Measurements from ENCODE around the gene SELPLG. TPM values are rescaled to one million over a fixed set of nuclear protein-coding genes. Genes with fewer than 3 reads are reported as not detected.
A peak's percentile ranks its signal among the peaks of the same experiment; 100 is the strongest.

The SELPLG gene
- total RNA-seq, 2 donors from 2014 or later, result 2.5 to 4.4 TPM

GRCh38 chr12:108640802-108641445 is 7.2 kb upstream of the SELPLG start:
- Histone ChIP-seq H3K36me3 (no peaks in the 10 kb centered on the region), H3K4me3 (no peak overlapping the region), H3K27me3 (no peaks in the 10 kb centered on the region), H3K27ac (no peak overlapping the region), H3K9me3 (no peaks in the 10 kb centered on the region), H3K9ac (ENCODE audit: low read depth in 2 of 2, low read length in 2 of 2) (no peak overlapping the region), H3K4me1 (peaks cover 3% of the 10 kb centered on the region)
- intact Hi-C loops (cut with DNase I), result no loop called here
- TF ChIP-seq, protein P1, sequence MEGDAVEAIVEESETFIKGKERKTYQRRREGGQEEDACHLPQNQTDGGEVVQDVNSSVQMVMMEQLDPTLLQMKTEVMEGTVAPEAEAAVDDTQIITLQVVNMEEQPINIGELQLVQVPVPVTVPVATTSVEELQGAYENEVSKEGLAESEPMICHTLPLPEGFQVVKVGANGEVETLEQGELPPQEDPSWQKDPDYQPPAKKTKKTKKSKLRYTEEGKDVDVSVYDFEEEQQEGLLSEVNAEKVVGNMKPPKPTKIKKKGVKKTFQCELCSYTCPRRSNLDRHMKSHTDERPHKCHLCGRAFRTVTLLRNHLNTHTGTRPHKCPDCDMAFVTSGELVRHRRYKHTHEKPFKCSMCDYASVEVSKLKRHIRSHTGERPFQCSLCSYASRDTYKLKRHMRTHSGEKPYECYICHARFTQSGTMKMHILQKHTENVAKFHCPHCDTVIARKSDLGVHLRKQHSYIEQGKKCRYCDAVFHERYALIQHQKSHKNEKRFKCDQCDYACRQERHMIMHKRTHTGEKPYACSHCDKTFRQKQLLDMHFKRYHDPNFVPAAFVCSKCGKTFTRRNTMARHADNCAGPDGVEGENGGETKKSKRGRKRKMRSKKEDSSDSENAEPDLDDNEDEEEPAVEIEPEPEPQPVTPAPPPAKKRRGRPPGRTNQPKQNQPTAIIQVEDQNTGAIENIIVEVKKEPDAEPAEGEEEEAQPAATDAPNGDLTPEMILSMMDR (IDR thresholded peaks at IDR 0.05), result no peak
- DNase-seq, result peak; percentile 50

DNA sequence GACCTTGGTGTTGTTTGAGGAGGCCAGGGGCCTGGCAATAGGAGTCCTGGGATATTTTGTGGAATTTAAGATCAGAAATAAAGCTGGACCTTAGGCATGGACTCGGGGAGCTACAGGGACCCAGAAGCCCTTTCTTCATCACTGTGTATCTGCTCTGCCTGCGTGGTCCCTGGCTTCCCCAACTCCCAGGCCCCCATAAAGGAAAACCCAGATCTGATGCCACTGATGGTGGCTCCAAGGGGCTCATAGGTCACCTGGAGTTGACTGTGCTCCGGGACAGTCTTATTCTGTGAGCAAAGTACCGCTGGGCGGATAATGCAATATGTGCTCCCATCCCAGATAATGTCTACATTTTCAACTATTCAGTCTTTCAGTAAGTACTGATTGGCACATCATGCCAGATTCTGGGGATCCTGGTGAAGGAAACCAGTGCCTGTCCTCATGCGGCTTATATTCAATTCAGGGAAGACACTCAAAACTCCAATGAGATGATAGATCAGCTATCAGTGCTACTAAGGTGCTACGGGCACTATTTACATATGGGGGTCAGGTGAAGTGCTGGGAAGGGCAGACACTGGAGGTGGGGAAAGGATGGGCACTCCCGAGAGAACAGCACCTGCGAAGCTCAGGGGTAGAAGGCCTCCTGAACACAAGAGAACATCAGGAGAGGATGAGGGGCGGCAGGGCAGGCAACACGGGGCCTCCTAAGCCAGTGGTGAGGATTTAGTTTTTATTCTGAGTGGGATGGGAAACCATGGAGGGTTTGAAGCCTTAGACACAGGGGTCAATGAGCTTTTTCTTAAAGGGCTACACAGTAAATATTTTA is 5.5 kb upstream of the SELPLG start:
- Histone ChIP-seq H3K27ac (no peak overlapping the region), H3K27me3 (no peaks in the 10 kb centered on the region), H3K36me3 (no peaks in the 10 kb centered on the region), H3K9me3 (no peaks in the 10 kb centered on the region), H3K9ac (ENCODE audit: low read depth in 2 of 2, low read length in 2 of 2) (no peak overlapping the region), H3K4me3 (no peak overlapping the region), H3K4me1 (peaks cover 3% of the 10 kb centered on the region)
- TF ChIP-seq, protein P1 (IDR thresholded peaks at IDR 0.05), result no peak
- no peak for DNase-seq
- intact Hi-C loops (cut with DNase I), result no loop called here

DNA sequence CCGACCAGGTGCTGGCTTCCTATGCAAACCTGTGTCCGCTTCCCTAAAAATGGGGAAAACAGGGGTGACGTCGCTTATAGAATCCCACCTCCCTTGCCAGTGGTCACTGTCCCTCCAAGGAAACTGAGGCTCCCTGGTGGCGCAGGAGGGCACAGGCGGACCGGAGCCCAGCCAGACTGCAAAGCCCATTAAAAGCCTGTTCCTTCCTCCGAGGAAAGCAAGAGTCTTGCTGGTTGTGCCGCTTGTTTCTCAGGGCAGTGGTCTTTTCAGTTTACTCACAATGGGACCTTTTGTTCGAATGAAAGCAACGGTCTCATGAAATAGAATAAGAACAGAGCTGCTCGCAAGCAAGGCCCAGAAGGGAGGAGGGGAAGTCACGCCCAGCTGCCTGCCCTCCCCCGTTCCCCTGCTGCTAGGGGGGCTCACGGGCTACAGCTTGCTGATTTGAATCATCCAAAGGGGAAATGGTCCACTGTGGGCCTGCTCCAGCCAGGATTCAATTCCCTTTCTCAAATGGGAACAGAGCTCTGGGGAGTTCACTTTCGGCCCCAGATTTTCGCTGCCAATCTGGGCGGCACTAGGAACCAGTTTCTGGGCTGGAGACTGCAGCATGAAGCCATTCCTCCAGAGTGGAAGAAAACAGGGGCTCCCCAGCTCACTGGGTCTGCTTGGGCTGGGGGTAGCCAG is 4.6 kb upstream of the SELPLG start:
- DNase-seq, result no peak
- H3K4me3 ChIP-seq, result no peak overlapping the region
- H3K9me3 ChIP-seq, result no peaks in the 10 kb centered on the region
- TF ChIP-seq, protein P1 (IDR thresholded peaks at IDR 0.05), result no peak
- no peak overlapping the region for H3K27ac ChIP-seq
- intact Hi-C loops (cut with DNase I), result no loop called here
- H3K27me3 ChIP-seq, result no peaks in the 10 kb centered on the region
- no peaks in the 10 kb centered on the region for H3K36me3 ChIP-seq
- H3K4me1 ChIP-seq, result peaks cover 3% of the 10 kb centered on the region
- no peak overlapping the region for H3K9ac ChIP-seq (ENCODE audit: low read depth in 2 of 2, low read length in 2 of 2)

GRCh38 chr12:108637222-108637971 is 3.7 kb upstream of the SELPLG start:
- no peak for DNase-seq
- no peak overlapping the region for H3K27ac ChIP-seq
- peaks cover 3% of the 10 kb centered on the region for H3K4me1 ChIP-seq

More at GRCh38 chr12:108637222-108637971, 3.7 kb upstream of the SELPLG start:
- Histone ChIP-seq H3K27me3 (no peaks in the 10 kb centered on the region), H3K9ac (ENCODE audit: low read depth in 2 of 2, low read length in 2 of 2) (peak overlapping the region in 1 of 2 donors; percentile 9), H3K9me3 (no peaks in the 10 kb centered on the region), H3K4me3 (no peak overlapping the region), H3K36me3 (no peaks in the 10 kb centered on the region)
- TF ChIP-seq, protein P1 (IDR thresholded peaks at IDR 0.05), result no peak
- intact Hi-C loops (cut with DNase I), result no loop called here

Data from colonic mucosa (tissue), 4 donors.